ENCODE results near the gene OR8D1.
"Not testable (repeated sequence)": the region's sequence is repeated elsewhere in the genome, so short reads cannot be mapped to it uniquely, and the experiment has no call there.

Gene OR8D1

DNA sequence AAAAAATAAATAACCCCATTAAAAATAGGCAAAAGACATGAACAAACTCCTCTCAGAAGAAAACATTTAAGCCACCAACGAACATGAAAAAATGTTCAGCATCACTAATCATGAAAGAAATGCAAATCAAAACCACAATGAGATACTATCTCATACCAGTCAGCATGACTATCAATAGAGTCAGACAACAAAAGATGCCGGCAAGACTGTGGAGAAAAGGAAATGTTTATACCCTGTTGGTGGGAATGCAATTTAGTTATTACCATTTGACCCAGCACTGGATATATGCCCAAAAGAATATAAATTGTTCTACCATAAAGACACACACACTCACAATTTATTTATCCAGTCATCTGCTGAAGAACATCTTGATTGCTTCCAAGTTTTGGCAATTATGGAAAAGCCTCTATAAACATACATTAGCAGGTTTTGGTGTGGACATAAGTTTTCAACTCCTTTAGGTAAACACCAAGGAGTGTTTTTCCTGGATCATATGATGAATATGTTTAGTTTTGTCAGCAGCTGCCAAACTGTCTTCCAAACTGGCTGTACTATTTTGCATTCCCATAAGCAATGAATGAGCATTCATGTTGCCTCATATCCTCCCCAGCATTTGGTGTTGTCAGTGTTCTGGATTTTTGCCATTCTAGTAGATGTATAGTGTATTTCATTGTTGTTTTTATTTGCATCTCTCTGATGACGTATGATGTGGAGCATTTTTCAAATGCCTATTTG is 28.0 kb downstream of the OR8D1 start:
- no peak for DNase-seq (ENCODE audit: low spot score)

DNA sequence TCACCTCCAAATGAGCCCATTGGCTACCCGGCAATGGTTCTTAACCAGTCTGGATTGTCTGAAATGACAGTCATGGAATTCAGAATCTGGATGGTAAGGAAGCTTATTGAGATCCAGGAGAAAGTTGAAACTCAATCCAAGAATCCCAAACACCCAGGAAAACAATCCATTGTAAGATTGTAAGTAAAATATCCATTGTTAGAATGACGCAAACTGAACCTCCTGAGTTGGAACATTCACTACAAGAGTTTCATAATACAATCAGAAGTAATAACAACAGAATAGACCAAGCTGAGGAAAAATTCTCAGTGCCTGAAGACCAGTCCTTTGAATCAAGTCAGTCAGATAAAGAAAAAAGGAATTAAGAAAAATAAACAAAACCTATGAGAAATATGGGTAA is 35.5 kb downstream of the OR8D1 start:
- DNase-seq (ENCODE audit: low spot score) = no peak

GRCh38 chr11:124277804-124278203 is 35.9 kb downstream of the OR8D1 start:
- DNase-seq (ENCODE audit: low spot score) = no peak

GRCh38 chr11:124277207-124277606 is 36.5 kb downstream of the OR8D1 start:
- DNase-seq (ENCODE audit: low spot score) = no peak

- no peak for DNase-seq (ENCODE audit: low spot score)
Measured at GRCh38 chr11:124276081-124276480, 37.7 kb downstream of the OR8D1 start.

GRCh38 chr11:124274000-124274399 is 39.7 kb downstream of the OR8D1 start:
- no peak for DNase-seq (ENCODE audit: low spot score)

GRCh38 chr11:124270886-124271285 is 42.9 kb downstream of the OR8D1 start:
- not testable (repeated sequence) for DNase-seq (ENCODE audit: low spot score)

DNA sequence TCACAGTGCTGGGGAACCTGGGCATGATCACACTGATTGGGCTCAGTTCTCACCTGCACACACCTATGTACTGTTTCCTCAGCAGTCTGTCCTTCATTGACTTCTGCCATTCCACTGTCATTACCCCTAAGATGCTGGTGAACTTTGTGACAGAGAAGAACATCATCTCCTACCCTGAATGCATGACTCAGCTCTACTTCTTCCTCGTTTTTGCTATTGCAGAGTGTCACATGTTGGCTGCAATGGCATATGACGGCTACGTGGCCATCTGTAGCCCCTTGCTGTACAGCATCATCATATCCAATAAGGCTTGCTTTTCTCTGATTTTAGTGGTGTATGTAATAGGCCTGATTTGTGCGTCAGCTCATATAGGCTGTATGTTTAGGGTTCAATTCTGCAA is 48.7 kb downstream of the OR8D1 start:
- not testable (repeated sequence) for DNase-seq (ENCODE audit: low spot score)

DNA sequence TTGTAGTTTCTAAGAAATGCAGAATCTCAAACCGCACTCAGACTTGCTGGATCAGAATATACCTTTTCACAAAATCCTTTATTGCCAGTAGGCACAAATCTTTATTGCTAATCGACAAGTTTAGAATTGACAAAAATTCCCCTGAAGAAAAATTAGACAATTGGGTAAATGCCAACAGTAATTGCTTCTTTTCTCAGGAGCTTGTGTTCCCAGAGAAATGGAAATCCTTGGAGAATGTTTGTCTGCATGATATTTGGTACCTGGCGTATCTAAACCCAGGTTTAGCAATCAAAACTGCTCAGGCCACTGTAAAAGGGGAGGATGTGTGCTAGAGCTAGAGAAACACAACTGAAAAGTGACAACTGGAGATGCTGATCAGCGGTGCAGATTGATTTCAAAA is 57.7 kb downstream of the OR8D1 start, which contains the start of gene OR8G5:
OR8G5 (plus strand) TSS at position 301 of the 400 bp plus-strand sequence. CDS start 8,556 bp downstream, outside the sequence.
- no peak for DNase-seq (ENCODE audit: low spot score)
